ENCODE data around the gene CADPS2. TPM values are rescaled to one million over a fixed set of nuclear protein-coding genes. Genes with fewer than 3 reads are reported as not detected.

CADPS2 gene
- total RNA-seq, 1 experiment from 2014 or later, result 16.6 TPM

- Histone ChIP-seq H3K4me1 (replicated peaks) (no peaks in the 10 kb centered on the region), H3K36me3 (no peaks in the 10 kb centered on the region), H3K27ac (no peak overlapping the region), H3K9me3 (replicated peaks) (no peaks in the 10 kb centered on the region), H3K27me3 (replicated peaks) (no peaks in the 10 kb centered on the region), H3K4me3 (no peak overlapping the region)
- DNase-seq (ENCODE audit: low read depth in 1 of 2, low spot score in 2 of 2), result no peak
Observed at GRCh38 chr7:122511268-122511667, 375.0 kb downstream of the CADPS2 start.

- no peaks in the 10 kb centered on the region for H3K9me3 ChIP-seq (replicated peaks)
- no peaks in the 10 kb centered on the region for H3K36me3 ChIP-seq
- H3K27me3 ChIP-seq (replicated peaks), result no peaks in the 10 kb centered on the region
- H3K4me1 ChIP-seq (replicated peaks), result no peaks in the 10 kb centered on the region
- no peak for DNase-seq (ENCODE audit: low read depth in 1 of 2, low spot score in 2 of 2)
- no peak overlapping the region for H3K27ac ChIP-seq
- no peak overlapping the region for H3K4me3 ChIP-seq
Observed at GRCh38 chr7:122507591-122507990, 378.7 kb downstream of the CADPS2 start.

GRCh38 chr7:122492007-122492406 is 394.3 kb downstream of the CADPS2 start:
- no peaks in the 10 kb centered on the region for H3K4me1 ChIP-seq (replicated peaks)
- no peaks in the 10 kb centered on the region for H3K27me3 ChIP-seq (replicated peaks)
- DNase-seq (ENCODE audit: low read depth in 1 of 2, low spot score in 2 of 2), result no peak
- no peak overlapping the region for H3K27ac ChIP-seq
- no peak overlapping the region for H3K4me3 ChIP-seq
- H3K36me3 ChIP-seq, result no peaks in the 10 kb centered on the region
- H3K9me3 ChIP-seq (replicated peaks), result no peaks in the 10 kb centered on the region

- Histone ChIP-seq H3K27ac (no peak overlapping the region), H3K9me3 (replicated peaks) (no peaks in the 10 kb centered on the region)
- DNase-seq (ENCODE audit: low read depth in 1 of 2, low spot score in 2 of 2), result no peak
Observed at GRCh38 chr7:122488241-122488640, 398.0 kb downstream of the CADPS2 start.

GRCh38 chr7:122487131-122487530 is 399.1 kb downstream of the CADPS2 start:
- H3K36me3 ChIP-seq, result no peaks in the 10 kb centered on the region
- no peaks in the 10 kb centered on the region for H3K4me1 ChIP-seq (replicated peaks)
- DNase-seq (ENCODE audit: low read depth in 1 of 2, low spot score in 2 of 2), result no peak

More at GRCh38 chr7:122488241-122488640, 398.0 kb downstream of the CADPS2 start:
- Histone ChIP-seq H3K27me3 (replicated peaks) (no peaks in the 10 kb centered on the region), H3K4me3 (no peak overlapping the region), H3K4me1 (replicated peaks) (no peaks in the 10 kb centered on the region), H3K36me3 (no peaks in the 10 kb centered on the region)

GRCh38 chr7:122485856-122486255 is 400.4 kb downstream of the CADPS2 start:
- Histone ChIP-seq H3K27me3 (replicated peaks) (no peaks in the 10 kb centered on the region), H3K27ac (no peak overlapping the region), H3K4me3 (no peak overlapping the region), H3K9me3 (replicated peaks) (no peaks in the 10 kb centered on the region), H3K4me1 (replicated peaks) (no peaks in the 10 kb centered on the region), H3K36me3 (no peaks in the 10 kb centered on the region)
- no peak for DNase-seq (ENCODE audit: low read depth in 1 of 2, low spot score in 2 of 2)

More at GRCh38 chr7:122487131-122487530, 399.1 kb downstream of the CADPS2 start:
- Histone ChIP-seq H3K27me3 (replicated peaks) (no peaks in the 10 kb centered on the region), H3K9me3 (replicated peaks) (no peaks in the 10 kb centered on the region), H3K4me3 (no peak overlapping the region), H3K27ac (no peak overlapping the region)

- Histone ChIP-seq H3K9me3 (replicated peaks) (no peaks in the 10 kb centered on the region), H3K27ac (no peak overlapping the region), H3K4me1 (replicated peaks) (no peaks in the 10 kb centered on the region), H3K27me3 (replicated peaks) (no peaks in the 10 kb centered on the region), H3K36me3 (no peaks in the 10 kb centered on the region), H3K4me3 (no peak overlapping the region)
- no peak for DNase-seq (ENCODE audit: low read depth in 1 of 2, low spot score in 2 of 2)
Observed at GRCh38 chr7:122482212-122482611, 404.0 kb downstream of the CADPS2 start.

GRCh38 chr7:122470859-122471258 is 415.4 kb downstream of the CADPS2 start:
- H3K4me3 ChIP-seq, result no peak overlapping the region
- H3K27ac ChIP-seq, result no peak overlapping the region
- no peak for DNase-seq (ENCODE audit: low read depth in 1 of 2, low spot score in 2 of 2)
- H3K9me3 ChIP-seq (replicated peaks), result no peaks in the 10 kb centered on the region
- H3K36me3 ChIP-seq, result no peaks in the 10 kb centered on the region
- no peaks in the 10 kb centered on the region for H3K27me3 ChIP-seq (replicated peaks)
- no peaks in the 10 kb centered on the region for H3K4me1 ChIP-seq (replicated peaks)

- Histone ChIP-seq H3K4me3 (no peak overlapping the region), H3K27me3 (replicated peaks) (no peaks in the 10 kb centered on the region), H3K4me1 (replicated peaks) (no peaks in the 10 kb centered on the region), H3K9me3 (replicated peaks) (no peaks in the 10 kb centered on the region), H3K36me3 (no peaks in the 10 kb centered on the region), H3K27ac (no peak overlapping the region)
- DNase-seq (ENCODE audit: low read depth in 1 of 2, low spot score in 2 of 2), result no peak
Observed at GRCh38 chr7:122468945-122469344, 417.3 kb downstream of the CADPS2 start.

GRCh38 chr7:122467661-122468449 is 418.4 kb downstream of the CADPS2 start:
- no peak overlapping the region for H3K27ac ChIP-seq
- H3K36me3 ChIP-seq, result no peaks in the 10 kb centered on the region
- H3K27me3 ChIP-seq (replicated peaks), result no peaks in the 10 kb centered on the region
- H3K9me3 ChIP-seq (replicated peaks), result no peaks in the 10 kb centered on the region
- no peak overlapping the region for H3K4me3 ChIP-seq
- DNase-seq (ENCODE audit: low read depth in 1 of 2, low spot score in 2 of 2), result no peak
- H3K4me1 ChIP-seq (replicated peaks), result no peaks in the 10 kb centered on the region

GRCh38 chr7:122465296-122465695 is 421.0 kb downstream of the CADPS2 start:
- H3K4me3 ChIP-seq, result no peak overlapping the region
- H3K27me3 ChIP-seq (replicated peaks), result no peaks in the 10 kb centered on the region
- no peak overlapping the region for H3K27ac ChIP-seq
- no peaks in the 10 kb centered on the region for H3K36me3 ChIP-seq
- H3K4me1 ChIP-seq (replicated peaks), result no peaks in the 10 kb centered on the region
- DNase-seq (ENCODE audit: low read depth in 1 of 2, low spot score in 2 of 2), result no peak
- H3K9me3 ChIP-seq (replicated peaks), result no peaks in the 10 kb centered on the region

GRCh38 chr7:122463631-122464030 is 422.6 kb downstream of the CADPS2 start:
- Histone ChIP-seq H3K27me3 (replicated peaks) (no peaks in the 10 kb centered on the region), H3K4me3 (no peak overlapping the region), H3K27ac (no peak overlapping the region), H3K4me1 (replicated peaks) (no peaks in the 10 kb centered on the region), H3K9me3 (replicated peaks) (no peaks in the 10 kb centered on the region), H3K36me3 (no peaks in the 10 kb centered on the region)
- DNase-seq (ENCODE audit: low read depth in 1 of 2, low spot score in 2 of 2), result no peak

- DNase-seq (ENCODE audit: low read depth in 1 of 2, low spot score in 2 of 2), result no peak
- Histone ChIP-seq H3K9me3 (replicated peaks) (no peaks in the 10 kb centered on the region), H3K4me1 (replicated peaks) (no peaks in the 10 kb centered on the region), H3K27me3 (replicated peaks) (no peaks in the 10 kb centered on the region), H3K27ac (no peak overlapping the region), H3K36me3 (no peaks in the 10 kb centered on the region), H3K4me3 (no peak overlapping the region)
Observed at GRCh38 chr7:122460936-122461335, 425.3 kb downstream of the CADPS2 start.

GRCh38 chr7:122457969-122458368 is 428.3 kb downstream of the CADPS2 start:
- Histone ChIP-seq H3K27me3 (replicated peaks) (no peaks in the 10 kb centered on the region), H3K4me1 (replicated peaks) (no peaks in the 10 kb centered on the region), H3K4me3 (no peak overlapping the region), H3K27ac (no peak overlapping the region), H3K36me3 (no peaks in the 10 kb centered on the region), H3K9me3 (replicated peaks) (no peaks in the 10 kb centered on the region)
- no peak for DNase-seq (ENCODE audit: low read depth in 1 of 2, low spot score in 2 of 2)

GRCh38 chr7:122457325-122457724 is 428.9 kb downstream of the CADPS2 start:
- Histone ChIP-seq H3K27me3 (replicated peaks) (no peaks in the 10 kb centered on the region), H3K4me1 (replicated peaks) (no peaks in the 10 kb centered on the region), H3K4me3 (no peak overlapping the region), H3K36me3 (no peaks in the 10 kb centered on the region), H3K27ac (no peak overlapping the region), H3K9me3 (replicated peaks) (no peaks in the 10 kb centered on the region)
- no peak for DNase-seq (ENCODE audit: low read depth in 1 of 2, low spot score in 2 of 2)

Data from SJSA1 (cell line).